Natural killer cell (primary cell): ENCODE results near the gene RETSAT. TPM values are rescaled to one million over a fixed set of nuclear protein-coding genes. Genes with fewer than 3 reads are reported as not detected.

Source experiments
- ATAC-seq, 3 donors: fragments of 150-1000 bp in 2 of 3; fragments of 200-7000 bp in 1 of 3; cut with Tn5 transposase; 1 replicate in 1 of 3; 2 replicates in 2 of 3; pipeline ENCODE4 v1.10.0; 2021; ENCODE audit warnings: mild to moderate bottlenecking in 2 of 3, moderate library complexity in 2 of 3
- DNase-seq, 2 donors: peaks; one replicate each; pipeline versions ENCODE4 v3.0.0 to v3.0.0-alpha.2; 2013 to 2021; ENCODE audit warnings: mixed read lengths in 1 of 2
- H3K27ac ChIP-seq: one replicate; pipeline ENCODE4 v1.5.1; 2013; ENCODE audit warnings: mild to moderate bottlenecking, low read length
- H3K27me3 ChIP-seq: one replicate; pipeline ENCODE4 v1.6.1; 2013; ENCODE audit warnings: low read length; ENCODE audit not compliant: control insufficient read depth, insufficient read depth
- H3K36me3 ChIP-seq: one replicate; pipeline ENCODE4 v1.6.1; 2013; ENCODE audit warnings: low read length; ENCODE audit not compliant: control insufficient read depth, insufficient read depth
- H3K4me1 ChIP-seq: one replicate; pipeline ENCODE4 v1.6.1; 2013; ENCODE audit warnings: low read length; ENCODE audit not compliant: control insufficient read depth, insufficient read depth
- H3K4me3 ChIP-seq: one replicate; pipeline ENCODE4 v1.5.1; 2013; ENCODE audit warnings: low read length
- H3K9me3 ChIP-seq: one replicate; pipeline ENCODE4 v1.6.1; 2013; ENCODE audit warnings: low read length; ENCODE audit not compliant: control insufficient read depth, insufficient read depth
- H3K27ac Mint-ChIP-seq, 2 donors: one replicate each; pipeline ENCODE4 v1.8.0; 2022; ENCODE audit warnings: mild to moderate bottlenecking in 2 of 2, mixed read lengths in 2 of 2, moderate library complexity in 1 of 2
- H3K27me3 Mint-ChIP-seq, 2 donors: one replicate each; pipeline ENCODE4 v1.8.0; 2022; ENCODE audit warnings: low read depth in 2 of 2, mixed read lengths in 2 of 2
- H3K36me3 Mint-ChIP-seq: one replicate; pipeline ENCODE4 v1.8.0; 2022; ENCODE audit warnings: mixed read lengths
- H3K4me1 Mint-ChIP-seq, 2 donors: one replicate each; pipeline ENCODE4 v1.8.0; 2022; ENCODE audit warnings: mixed read lengths in 2 of 2
- H3K4me3 Mint-ChIP-seq: one replicate; pipeline ENCODE4 v1.8.0; 2022; ENCODE audit warnings: mild to moderate bottlenecking, moderate library complexity, mixed read lengths
- H3K9me3 Mint-ChIP-seq, 2 donors: one replicate each; pipeline ENCODE4 v1.8.0; 2022; ENCODE audit warnings: mixed read lengths in 2 of 2
- CTCF ChIP-seq: fragments of 200-600 bp; IDR thresholded peaks from one replicate; pipeline ENCODE4 v1.8.0; 2022; ENCODE audit warnings: antibody characterized with exemption
- WGBS: methylation state at CpG from one replicate; pipeline ENCODE4 v1.1.7; 2013; ENCODE audit warnings: missing lambda C conversion rate; ENCODE audit not compliant: insufficient coverage; 5-methylcytosine and 5-hydroxymethylcytosine counted together
- intact Hi-C: fragments of 100-400 bp; cut with micrococcal nuclease; formaldehyde crosslinking; loops from one replicate; pipeline ENCODE4 v1.14.2; 2022
- total RNA-seq, 4 donors: library from RNA; stranded (reverse); fragments of 120-200 nt in 1 of 4; gene quantifications; one replicate each; pipeline versions ENCODE4 v1.2.3 to v1.2.4, GENCODE V29; 2013 to 2022

RETSAT gene
- total RNA-seq, 3 donors from 2014 or later (not counting 1 experiment from before 2014, with no cell fraction given): 22.7 to 36.5 (median 33.9) TPM

DNA sequence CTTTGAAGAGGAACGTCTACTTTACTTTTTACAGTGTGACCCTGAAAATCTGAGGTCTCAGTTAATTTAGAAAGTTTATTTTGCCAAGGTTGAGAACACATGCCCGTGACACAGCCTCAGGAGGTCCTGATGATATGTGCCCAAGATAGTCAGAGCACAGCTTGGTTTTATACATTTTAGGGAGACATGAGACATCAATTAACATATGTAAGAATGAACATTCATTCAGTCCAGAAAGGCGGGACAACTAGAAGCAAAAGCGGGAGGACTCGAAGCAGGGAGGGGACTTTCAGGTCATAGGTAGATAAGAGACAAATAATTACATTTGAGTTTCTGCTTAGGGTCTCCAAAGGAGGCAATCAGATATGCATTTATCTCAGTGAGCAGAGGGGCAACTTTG, 23.9 kb upstream of the RETSAT start:
- H3K27me3 Mint-ChIP-seq: no peaks in the 10 kb centered on the region
- Histone ChIP-seq H3K27ac (no peak overlapping the region), H3K27me3 (no peaks in the 10 kb centered on the region), H3K4me3 (no peak overlapping the region), H3K4me1 (no peaks in the 10 kb centered on the region), H3K36me3 (peaks cover 39% of the 10 kb centered on the region), H3K9me3 (no peaks in the 10 kb centered on the region)
- ATAC-seq (no peak), DNase-seq (no peak)
- TF ChIP-seq CTCF: no peak
- no peak overlapping the region for H3K4me3 Mint-ChIP-seq
- intact Hi-C loops: no loop called here
- H3K9me3 Mint-ChIP-seq: no peaks in the 10 kb centered on the region
- WGBS: 93% methylated on average over 5 of the region's 5 CpGs
- H3K36me3 Mint-ChIP-seq: peaks cover 41% of the 10 kb centered on the region
- H3K27ac Mint-ChIP-seq: no peak overlapping the region
- no peaks in the 10 kb centered on the region for H3K4me1 Mint-ChIP-seq

GRCh38 chr2:85377083-85377482, 22.8 kb upstream of the RETSAT start:
- Mint-ChIP-seq H3K27ac (no peak overlapping the region), H3K4me3 (no peak overlapping the region), H3K9me3 (no peaks in the 10 kb centered on the region), H3K4me1 (no peaks in the 10 kb centered on the region), H3K36me3 (peaks cover 41% of the 10 kb centered on the region), H3K27me3 (no peaks in the 10 kb centered on the region)
- H3K27me3 ChIP-seq: no peaks in the 10 kb centered on the region
- no peak for ATAC-seq
- no peak overlapping the region for H3K4me3 ChIP-seq
- DNase-seq: no peak
- H3K9me3 ChIP-seq: no peaks in the 10 kb centered on the region
- no peak for TF ChIP-seq CTCF
- no peak overlapping the region for H3K27ac ChIP-seq
- intact Hi-C loops: no loop called here
- H3K4me1 ChIP-seq: no peaks in the 10 kb centered on the region
- 97% methylated on average over 11 of the region's 11 CpGs for WGBS
- H3K36me3 ChIP-seq: peaks cover 39% of the 10 kb centered on the region

- Histone ChIP-seq H3K4me3 (no peak overlapping the region), H3K27ac (no peak overlapping the region), H3K36me3 (peaks cover 39% of the 10 kb centered on the region), H3K9me3 (no peaks in the 10 kb centered on the region), H3K27me3 (no peaks in the 10 kb centered on the region), H3K4me1 (no peaks in the 10 kb centered on the region)
- Mint-ChIP-seq H3K27ac (no peak overlapping the region), H3K9me3 (no peaks in the 10 kb centered on the region), H3K4me3 (no peak overlapping the region), H3K36me3 (peaks cover 41% of the 10 kb centered on the region), H3K27me3 (no peaks in the 10 kb centered on the region), H3K4me1 (no peaks in the 10 kb centered on the region)
- no peak for TF ChIP-seq CTCF
- DNase-seq: no peak
- no peak for ATAC-seq
- intact Hi-C loops: no loop called here
- 99% methylated on average over 5 of the region's 5 CpGs for WGBS
Observed at GRCh38 chr2:85376291-85377065, 22.1 kb upstream of the RETSAT start.

DNA sequence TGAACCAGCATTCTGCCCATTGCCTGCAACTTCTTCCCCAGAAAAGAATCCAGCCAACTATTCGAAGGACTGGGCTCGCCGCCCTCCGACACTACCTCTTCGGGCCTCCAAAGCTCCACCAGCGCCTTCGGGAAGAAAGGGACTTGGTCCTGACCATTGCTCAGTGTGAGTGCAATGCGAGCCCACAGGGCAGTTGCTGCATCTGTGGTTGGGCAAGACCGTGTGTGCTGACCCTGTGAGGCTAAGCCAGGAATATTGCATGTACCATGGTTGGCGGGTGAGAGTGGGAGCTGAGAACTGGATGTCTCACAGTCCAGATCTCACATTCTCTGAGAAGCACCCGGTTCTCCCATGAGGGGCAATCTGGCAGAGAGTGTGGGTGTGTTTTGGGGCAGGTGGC, 16.7 kb upstream of the RETSAT start:
- intact Hi-C loops: no loop called here
- Mint-ChIP-seq H3K4me3 (no peak overlapping the region), H3K4me1 (no peaks in the 10 kb centered on the region), H3K27ac (no peak overlapping the region), H3K27me3 (no peaks in the 10 kb centered on the region), H3K9me3 (no peaks in the 10 kb centered on the region), H3K36me3 (peaks cover 11% of the 10 kb centered on the region)
- WGBS: 97% methylated on average over 11 of the region's 11 CpGs
- no peak for DNase-seq
- no peaks in the 10 kb centered on the region for H3K9me3 ChIP-seq
- no peak for TF ChIP-seq CTCF
- no peak overlapping the region for H3K4me3 ChIP-seq
- no peak for ATAC-seq
- H3K4me1 ChIP-seq: no peaks in the 10 kb centered on the region
- H3K36me3 ChIP-seq: peaks cover 12% of the 10 kb centered on the region
- H3K27ac ChIP-seq: no peak overlapping the region
- H3K27me3 ChIP-seq: no peaks in the 10 kb centered on the region
